WTC11 (cell line): ENCODE data around the gene PIP. TPM values are rescaled to one million over a fixed set of nuclear protein-coding genes. Genes with fewer than 3 reads are reported as not detected.

Source experiments
- ATAC-seq: fragments of 200-7000 bp; cut with Tn5 transposase; 2 replicates; pipeline ENCODE4 v1.10.0; 2021; ENCODE audit warnings: mild to moderate bottlenecking, moderate library complexity
- CTCF ChIA-PET: fragments of 300-600 bp; sonication (Branson Sonifier 250); formaldehyde crosslinking; loops from one replicate; lab custom pipeline; 2021; ENCODE audit warnings: antibody characterized with exemption; lab: Charles Lee
- POLR2A ChIA-PET: fragments of 350-600 bp; sonication (Branson Sonifier 250); formaldehyde crosslinking; loops from one replicate; lab custom pipeline; 2021; ENCODE audit warnings: antibody characterized with exemption; lab: Charles Lee
- DNase-seq: peaks from one replicate; pipeline ENCODE4 v3.0.0; 2021; ENCODE audit warnings: low spot score
- H3K27ac Mint-ChIP-seq: 2 replicates; pipeline ENCODE4 v1.8.0; 2021; ENCODE audit warnings: mixed read lengths
- H3K27me3 Mint-ChIP-seq: 2 replicates; pipeline ENCODE4 v1.8.0; 2021; ENCODE audit warnings: low read depth, mild to moderate bottlenecking, moderate library complexity, mixed read lengths
- H3K36me3 Mint-ChIP-seq: 2 replicates; pipeline ENCODE4 v1.8.0; 2021; ENCODE audit warnings: mixed read lengths
- H3K4me1 Mint-ChIP-seq: 2 replicates; pipeline ENCODE4 v1.8.0; 2022; ENCODE audit warnings: mixed read lengths
- H3K4me3 Mint-ChIP-seq: 2 replicates; pipeline ENCODE4 v1.8.0; 2021; ENCODE audit warnings: mild to moderate bottlenecking, moderate library complexity, mixed read lengths
- H3K9me3 Mint-ChIP-seq: 2 replicates; pipeline ENCODE4 v1.8.0; 2021; ENCODE audit warnings: mixed read lengths
- AFF4 ChIP-seq: sonication (generic); formaldehyde crosslinking; IDR thresholded peaks from 2 replicates; pipeline ENCODE4 v1.8.1; 2023; ENCODE audit warnings: mild to moderate bottlenecking, missing genetic modification reagents, borderline replicate concordance
- CREM ChIP-seq: sonication (generic); formaldehyde crosslinking; IDR thresholded peaks from 2 replicates; pipeline ENCODE4 v1.8.1; 2022; ENCODE audit warnings: mild to moderate bottlenecking, missing genetic modification reagents, moderate library complexity
- EMX1 ChIP-seq: fragments of 250-450 bp; sonication (Bioruptor Pico); IDR thresholded peaks from 2 replicates; pipeline ENCODE4 v1.8.0; 2021; ENCODE audit warnings: mild to moderate bottlenecking
- GABPB1 ChIP-seq: sonication (generic); formaldehyde crosslinking; IDR thresholded peaks from 2 replicates; pipeline ENCODE4 v1.8.1; 2023; ENCODE audit warnings: mild to moderate bottlenecking, missing genetic modification reagents
- JAZF1 ChIP-seq: fragments of 250-450 bp; sonication (Bioruptor Pico); IDR thresholded peaks from 2 replicates; pipeline ENCODE4 v1.9.0; 2021; ENCODE audit warnings: moderate library complexity, mild to moderate bottlenecking, inconsistent platforms
- NFATC4 ChIP-seq: fragments of 250-450 bp; sonication (Bioruptor Pico); IDR thresholded peaks from 2 replicates; pipeline ENCODE4 v1.9.0; 2021; ENCODE audit warnings: mild to moderate bottlenecking
- NFYB ChIP-seq: sonication (generic); formaldehyde crosslinking; conservative IDR thresholded peaks from 2 replicates; pipeline ENCODE4 v1.8.0; 2022; ENCODE audit warnings: low read depth, missing genetic modification reagents
- NR2C2 ChIP-seq: sonication (generic); formaldehyde crosslinking; IDR thresholded peaks from 2 replicates; pipeline ENCODE4 v1.8.0; 2022; ENCODE audit warnings: mild to moderate bottlenecking, missing genetic modification reagents
- NR3C1 ChIP-seq: sonication (generic); formaldehyde crosslinking; conservative IDR thresholded peaks from 2 replicates; pipeline ENCODE4 v1.8.1; 2023; ENCODE audit warnings: low read depth, mild to moderate bottlenecking, missing genetic modification reagents
- PRRX2 ChIP-seq: fragments of 250-450 bp; sonication (Bioruptor Pico); IDR thresholded peaks from 2 replicates; pipeline ENCODE4 v1.8.0; 2021; ENCODE audit warnings: mild to moderate bottlenecking
- ZBTB21 ChIP-seq: sonication (generic); formaldehyde crosslinking; IDR thresholded peaks from 2 replicates; pipeline ENCODE4 v1.8.1; 2023; ENCODE audit warnings: mild to moderate bottlenecking, missing genetic modification reagents, borderline replicate concordance
- ZNF263 ChIP-seq: sonication (generic); formaldehyde crosslinking; IDR thresholded peaks from 2 replicates; pipeline ENCODE4 v1.8.1; 2022; ENCODE audit warnings: low read depth, mild to moderate bottlenecking, moderate library complexity, missing genetic modification reagents
- ZNF396 ChIP-seq: fragments of 250-450 bp; sonication (Bioruptor Pico); IDR thresholded peaks from 2 replicates; pipeline ENCODE4 v1.8.0; 2021; ENCODE audit warnings: mild to moderate bottlenecking, moderate library complexity, borderline replicate concordance
- ZSCAN18 ChIP-seq: fragments of 250-450 bp; sonication (Bioruptor Pico); IDR thresholded peaks from 2 replicates; pipeline ENCODE4 v2.1.2; 2022; ENCODE audit warnings: mild to moderate bottlenecking, moderate library complexity
- total RNA-seq: library from RNA; stranded (reverse); gene quantifications from 3 replicates; pipeline ENCODE4 v1.2.3, GENCODE V29; 2021
- TF ChIP-seq, protein P1 (sequence below): sonication (generic); formaldehyde crosslinking; IDR thresholded peaks from 2 replicates; pipeline ENCODE4 v1.8.1; 2022; ENCODE audit warnings: low read depth, missing genetic modification reagents, borderline replicate concordance
- TF ChIP-seq, protein P2 (sequence below): fragments of 250-450 bp; sonication (Bioruptor Pico); IDR thresholded peaks from 2 replicates; pipeline ENCODE4 v1.9.0; 2021; ENCODE audit warnings: mild to moderate bottlenecking, borderline replicate concordance

Gene PIP
- total RNA-seq, 1 experiment from 2014 or later = not detected

- no peak for DNase-seq
- TF ChIP-seq NR3C1 (CRISPR knock-in tag) (no peak), EMX1 (CRISPR knock-in tag) (no peak), CREM (CRISPR knock-in tag) (no peak), ZNF263 (CRISPR knock-in tag) (no peak), JAZF1 (no peak), PRRX2 (CRISPR knock-in tag) (no peak), NFYB (CRISPR knock-in tag) (no peak), AFF4 (CRISPR knock-in tag) (no peak), ZNF396 (CRISPR knock-in tag) (no peak), NR2C2 (CRISPR knock-in tag) (no peak), ZSCAN18 (CRISPR knock-in tag) (no peak), NFATC4 (CRISPR knock-in tag) (no peak), ZBTB21 (CRISPR knock-in tag) (no peak), GABPB1 (no peak)
- TF ChIP-seq, protein P1, sequence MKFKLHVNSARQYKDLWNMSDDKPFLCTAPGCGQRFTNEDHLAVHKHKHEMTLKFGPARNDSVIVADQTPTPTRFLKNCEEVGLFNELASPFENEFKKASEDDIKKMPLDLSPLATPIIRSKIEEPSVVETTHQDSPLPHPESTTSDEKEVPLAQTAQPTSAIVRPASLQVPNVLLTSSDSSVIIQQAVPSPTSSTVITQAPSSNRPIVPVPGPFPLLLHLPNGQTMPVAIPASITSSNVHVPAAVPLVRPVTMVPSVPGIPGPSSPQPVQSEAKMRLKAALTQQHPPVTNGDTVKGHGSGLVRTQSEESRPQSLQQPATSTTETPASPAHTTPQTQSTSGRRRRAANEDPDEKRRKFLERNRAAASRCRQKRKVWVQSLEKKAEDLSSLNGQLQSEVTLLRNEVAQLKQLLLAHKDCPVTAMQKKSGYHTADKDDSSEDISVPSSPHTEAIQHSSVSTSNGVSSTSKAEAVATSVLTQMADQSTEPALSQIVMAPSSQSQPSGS (CRISPR knock-in tag) = no peak
- TF ChIP-seq, protein P2, sequence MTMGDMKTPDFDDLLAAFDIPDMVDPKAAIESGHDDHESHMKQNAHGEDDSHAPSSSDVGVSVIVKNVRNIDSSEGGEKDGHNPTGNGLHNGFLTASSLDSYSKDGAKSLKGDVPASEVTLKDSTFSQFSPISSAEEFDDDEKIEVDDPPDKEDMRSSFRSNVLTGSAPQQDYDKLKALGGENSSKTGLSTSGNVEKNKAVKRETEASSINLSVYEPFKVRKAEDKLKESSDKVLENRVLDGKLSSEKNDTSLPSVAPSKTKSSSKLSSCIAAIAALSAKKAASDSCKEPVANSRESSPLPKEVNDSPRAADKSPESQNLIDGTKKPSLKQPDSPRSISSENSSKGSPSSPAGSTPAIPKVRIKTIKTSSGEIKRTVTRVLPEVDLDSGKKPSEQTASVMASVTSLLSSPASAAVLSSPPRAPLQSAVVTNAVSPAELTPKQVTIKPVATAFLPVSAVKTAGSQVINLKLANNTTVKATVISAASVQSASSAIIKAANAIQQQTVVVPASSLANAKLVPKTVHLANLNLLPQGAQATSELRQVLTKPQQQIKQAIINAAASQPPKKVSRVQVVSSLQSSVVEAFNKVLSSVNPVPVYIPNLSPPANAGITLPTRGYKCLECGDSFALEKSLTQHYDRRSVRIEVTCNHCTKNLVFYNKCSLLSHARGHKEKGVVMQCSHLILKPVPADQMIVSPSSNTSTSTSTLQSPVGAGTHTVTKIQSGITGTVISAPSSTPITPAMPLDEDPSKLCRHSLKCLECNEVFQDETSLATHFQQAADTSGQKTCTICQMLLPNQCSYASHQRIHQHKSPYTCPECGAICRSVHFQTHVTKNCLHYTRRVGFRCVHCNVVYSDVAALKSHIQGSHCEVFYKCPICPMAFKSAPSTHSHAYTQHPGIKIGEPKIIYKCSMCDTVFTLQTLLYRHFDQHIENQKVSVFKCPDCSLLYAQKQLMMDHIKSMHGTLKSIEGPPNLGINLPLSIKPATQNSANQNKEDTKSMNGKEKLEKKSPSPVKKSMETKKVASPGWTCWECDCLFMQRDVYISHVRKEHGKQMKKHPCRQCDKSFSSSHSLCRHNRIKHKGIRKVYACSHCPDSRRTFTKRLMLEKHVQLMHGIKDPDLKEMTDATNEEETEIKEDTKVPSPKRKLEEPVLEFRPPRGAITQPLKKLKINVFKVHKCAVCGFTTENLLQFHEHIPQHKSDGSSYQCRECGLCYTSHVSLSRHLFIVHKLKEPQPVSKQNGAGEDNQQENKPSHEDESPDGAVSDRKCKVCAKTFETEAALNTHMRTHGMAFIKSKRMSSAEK (CRISPR knock-in tag) = no peak
- TF ChIP-seq, all 79 proteins: peak for 0
- Mint-ChIP-seq H3K27me3 (peaks cover 15% of the 10 kb centered on the region), H3K4me3 (no peak overlapping the region), H3K4me1 (0 out of 2 replicates have a peak, but pooled peaks cover 4% of the 10 kb centered on the region), H3K36me3 (peaks cover 17% of the 10 kb centered on the region), H3K27ac (no peak overlapping the region), H3K9me3 (peaks cover 27% of the 10 kb centered on the region)
- ChIA-PET CTCF (no interaction called here), POLR2A (no interaction called here)
- ATAC-seq = no peak
Measured at GRCh38 chr7:143129051-143129450, 2.8 kb upstream of the PIP start.
